Measurements from ENCODE around the gene TROAP. TPM values are rescaled to one million over a fixed set of nuclear protein-coding genes. Genes with fewer than 3 reads are reported as not detected.

Gene TROAP
- total RNA-seq, 2 donors from 2014 or later = 60.5 to 87.4 TPM

- Histone ChIP-seq H3K27ac (ENCODE audit: low read depth, low read length) (no peak overlapping the region), H3K9me3 (ENCODE audit: control insufficient read depth, low read length) (no peaks in the 10 kb centered on the region), H3K27me3 (ENCODE audit: control insufficient read depth, insufficient read depth, low read length, poor library complexity, severe bottlenecking) (no peaks in the 10 kb centered on the region), H3K9ac (ENCODE audit: extremely low read depth, low read length, poor library complexity, severe bottlenecking) (no peak overlapping the region), H3K4me3 (ENCODE audit: low read length) (no peak overlapping the region), H3K4me1 (ENCODE audit: control insufficient read depth, insufficient read depth, low read length) (no peaks in the 10 kb centered on the region), H3K36me3 (ENCODE audit: control insufficient read depth, insufficient read depth, low read length) (peaks cover 47% of the 10 kb centered on the region)
- TF ChIP-seq CTCF (conservative IDR thresholded peaks at IDR 0.05) = no peak
- 93 to 94% methylated on average over 5 to 7 of the region's 7 CpGs for whole genome bisulfite sequencing, 2 experiments (ENCODE audit: insufficient coverage in 1 of 2, insufficient read length in 1 of 2)
- Mint-ChIP-seq H3K9me3 (peaks cover 2% of the 10 kb centered on the region), H3K27ac (no peak overlapping the region), H3K4me1 (peaks cover 4% of the 10 kb centered on the region), H3K27me3 (ENCODE audit: insufficient read depth) (no peaks in the 10 kb centered on the region), H3K36me3 (ENCODE audit: low read depth) (peaks cover 43% of the 10 kb centered on the region), H3K4me3 (no peak overlapping the region)
- DNase-seq = no peak
These were observed 48.5 kb upstream of the TROAP start for GRCh38 chr12:49274396-49275069.

- peak; percentile 59 for DNase-seq
- peaks cover 23% of the 10 kb centered on the region for H3K36me3 Mint-ChIP-seq (ENCODE audit: low read depth)
- Histone ChIP-seq H3K9ac (ENCODE audit: extremely low read depth, low read length, poor library complexity, severe bottlenecking) (no peak overlapping the region), H3K27me3 (ENCODE audit: control insufficient read depth, insufficient read depth, low read length, poor library complexity, severe bottlenecking) (no peaks in the 10 kb centered on the region), H3K4me3 (ENCODE audit: low read length) (no peak overlapping the region), H3K27ac (ENCODE audit: low read depth, low read length) (peak overlapping the region; percentile 66), H3K4me1 (ENCODE audit: control insufficient read depth, insufficient read depth, low read length) (no peaks in the 10 kb centered on the region), H3K9me3 (ENCODE audit: control insufficient read depth, low read length) (no peaks in the 10 kb centered on the region), H3K36me3 (ENCODE audit: control insufficient read depth, insufficient read depth, low read length) (peaks cover 26% of the 10 kb centered on the region)
- H3K27me3 Mint-ChIP-seq (ENCODE audit: insufficient read depth) = no peaks in the 10 kb centered on the region
- WGBS, 2 experiments (ENCODE audit: insufficient coverage in 1 of 2, insufficient read length in 1 of 2) = 92% methylated on average over 12 of the region's 13 CpGs
- H3K4me3 Mint-ChIP-seq = no peak overlapping the region
- peaks cover 2% of the 10 kb centered on the region for H3K9me3 Mint-ChIP-seq
- no peak overlapping the region for H3K27ac Mint-ChIP-seq
- TF ChIP-seq CTCF (conservative IDR thresholded peaks at IDR 0.05) = no peak
- peaks cover 11% of the 10 kb centered on the region for H3K4me1 Mint-ChIP-seq
These were observed 46.5 kb upstream of the TROAP start for GRCh38 chr12:49276304-49277290.

- Histone ChIP-seq H3K27ac (ENCODE audit: low read depth, low read length) (no peak overlapping the region), H3K27me3 (ENCODE audit: control insufficient read depth, insufficient read depth, low read length, poor library complexity, severe bottlenecking) (no peaks in the 10 kb centered on the region), H3K9me3 (ENCODE audit: control insufficient read depth, low read length) (no peaks in the 10 kb centered on the region), H3K4me1 (ENCODE audit: control insufficient read depth, insufficient read depth, low read length) (no peaks in the 10 kb centered on the region), H3K36me3 (ENCODE audit: control insufficient read depth, insufficient read depth, low read length) (peaks cover 20% of the 10 kb centered on the region), H3K9ac (ENCODE audit: extremely low read depth, low read length, poor library complexity, severe bottlenecking) (no peak overlapping the region), H3K4me3 (ENCODE audit: low read length) (no peak overlapping the region)
- H3K27ac Mint-ChIP-seq = no peak overlapping the region
- no peaks in the 10 kb centered on the region for H3K27me3 Mint-ChIP-seq (ENCODE audit: insufficient read depth)
- H3K9me3 Mint-ChIP-seq = peaks cover 2% of the 10 kb centered on the region
- no peak for DNase-seq
- H3K36me3 Mint-ChIP-seq (ENCODE audit: low read depth) = peaks cover 15% of the 10 kb centered on the region
- 94 to 98% methylated on average over 7 of the region's 7 CpGs for WGBS, 2 experiments (ENCODE audit: insufficient coverage in 1 of 2, insufficient read length in 1 of 2)
- no peak for TF ChIP-seq CTCF (conservative IDR thresholded peaks at IDR 0.05)
- H3K4me3 Mint-ChIP-seq = no peak overlapping the region
- peaks cover 17% of the 10 kb centered on the region for H3K4me1 Mint-ChIP-seq
These were observed 45.6 kb upstream of the TROAP start for GRCh38 chr12:49277466-49277865.

All from endodermal cell (in vitro differentiated cells).